Loucy (cell line): Measurements from ENCODE around the gene ARMH3.

Experiments used
- H2AFZ ChIP-seq: fragments of 200-600 bp; sonication (generic); 2 replicates; pipeline ENCODE4 v1.6.0; 2016; ENCODE audit warnings: antibody characterized with exemption, mild to moderate bottlenecking, low read length, moderate library complexity
- H3F3A ChIP-seq: fragments of 200-600 bp; 2 replicates; pipeline ENCODE4 v1.6.0; 2016; ENCODE audit warnings: antibody characterized with exemption, low read depth, mild to moderate bottlenecking
- H3K27me3 ChIP-seq: fragments of 200-600 bp; sonication (generic); 2 replicates; pipeline ENCODE4 v1.6.1; 2014; ENCODE audit warnings: low read length, mild to moderate bottlenecking; ENCODE audit not compliant: insufficient read depth, poor library complexity, severe bottlenecking
- H3K36me3 ChIP-seq: fragments of 200-600 bp; sonication (generic); 2 replicates; pipeline ENCODE4 v1.6.1; 2016; ENCODE audit warnings: low read length; ENCODE audit not compliant: insufficient read depth
- H3K4me1 ChIP-seq: fragments of 200-600 bp; sonication (generic); 2 replicates; pipeline ENCODE4 v1.5.1; 2014; ENCODE audit warnings: low read length, mild to moderate bottlenecking; ENCODE audit not compliant: insufficient read depth, poor library complexity, severe bottlenecking
- H3K4me2 ChIP-seq: fragments of 200-600 bp; sonication (generic); 2 replicates; pipeline ENCODE4 v1.6.0; 2014; ENCODE audit warnings: antibody characterized with exemption, low read length, low read depth, mild to moderate bottlenecking; ENCODE audit not compliant: poor library complexity, severe bottlenecking
- H3K4me3 ChIP-seq: fragments of 200-600 bp; sonication (generic); 2 replicates; pipeline ENCODE4 v1.5.1; 2014; ENCODE audit warnings: low read length, mild to moderate bottlenecking, mixed read lengths; ENCODE audit not compliant: poor library complexity, severe bottlenecking
- H3K79me2 ChIP-seq: fragments of 200-600 bp; sonication (generic); 2 replicates; pipeline ENCODE4 v1.6.1; 2014; ENCODE audit warnings: low read length; ENCODE audit not compliant: insufficient read depth
- H3K9ac ChIP-seq: fragments of 200-600 bp; sonication (generic); 2 replicates; pipeline ENCODE4 v1.6.0; 2014; ENCODE audit warnings: mild to moderate bottlenecking, low read depth, low read length, moderate library complexity; ENCODE audit not compliant: poor library complexity, severe bottlenecking
- H3K9me2 ChIP-seq: fragments of 200-600 bp; sonication (generic); replicated peaks from 2 replicates; pipeline ENCODE4 v1.6.1; 2016; ENCODE audit warnings: low read depth, low read length, mixed read lengths
- H3K9me3 ChIP-seq: fragments of 200-600 bp; sonication (generic); 2 replicates; pipeline ENCODE4 v1.6.1; 2014; ENCODE audit warnings: mild to moderate bottlenecking, antibody characterized with exemption, low read length, low read depth; ENCODE audit not compliant: insufficient read depth
- H4K20me1 ChIP-seq: fragments of 200-600 bp; sonication (generic); 2 replicates; pipeline ENCODE4 v1.6.0; 2014; ENCODE audit warnings: antibody characterized with exemption, low read length, mild to moderate bottlenecking; ENCODE audit not compliant: insufficient read depth, poor library complexity, severe bottlenecking
- EZH2phosphoT487 ChIP-seq: fragments of 200-600 bp; IDR thresholded peaks from 2 replicates; pipeline ENCODE4 v1.6.1; 2018; ENCODE audit warnings: antibody characterized with exemption, mild to moderate bottlenecking, moderate library complexity, borderline replicate concordance
- TF ChIP-seq, protein P1 (sequence below): fragments of 200-600 bp; sonication (generic); conservative IDR thresholded peaks from 2 replicates; pipeline ENCODE4 v1.5.1; 2014; ENCODE audit warnings: mild to moderate bottlenecking, antibody characterized with exemption, low read length

Gene ARMH3

DNA sequence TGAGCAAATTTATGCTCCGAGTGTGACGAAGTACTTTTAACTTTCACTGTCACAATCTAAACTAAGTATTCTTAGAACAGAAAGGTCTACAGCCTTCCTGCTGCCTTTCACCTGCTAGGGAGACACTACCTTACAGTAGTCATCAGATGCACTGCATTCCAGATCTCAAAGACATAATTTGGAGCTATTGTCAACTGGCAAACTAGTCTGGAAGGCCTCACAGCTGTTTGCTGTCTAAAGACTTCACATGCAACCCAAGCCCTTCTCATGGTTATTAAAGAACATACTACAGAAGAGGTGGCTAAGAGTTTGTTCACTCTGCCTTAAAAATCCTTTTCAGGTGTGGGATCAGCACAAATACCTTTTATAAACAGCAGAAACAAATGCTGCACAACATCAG is 120.5 kb downstream of the ARMH3 start:
- Histone ChIP-seq H3K4me3 (no peak overlapping the region), H3F3A (no peaks in the 10 kb centered on the region), H3K27me3 (no peaks in the 10 kb centered on the region), H3K9me2 (no peaks in the 10 kb centered on the region), H3K4me1 (no peaks in the 10 kb centered on the region), H2AFZ (no peak overlapping the region), H3K36me3 (peaks cover 29% of the 10 kb centered on the region; the same call in 1 of the 2 replicates), H3K79me2 (0 out of 2 replicates have a peak, but pooled peaks cover 3% of the 10 kb centered on the region), H4K20me1 (no peaks in the 10 kb centered on the region), H3K4me2 (no peak overlapping the region), H3K9ac (no peak overlapping the region), H3K9me3 (no peaks in the 10 kb centered on the region)
- TF ChIP-seq, protein P1, sequence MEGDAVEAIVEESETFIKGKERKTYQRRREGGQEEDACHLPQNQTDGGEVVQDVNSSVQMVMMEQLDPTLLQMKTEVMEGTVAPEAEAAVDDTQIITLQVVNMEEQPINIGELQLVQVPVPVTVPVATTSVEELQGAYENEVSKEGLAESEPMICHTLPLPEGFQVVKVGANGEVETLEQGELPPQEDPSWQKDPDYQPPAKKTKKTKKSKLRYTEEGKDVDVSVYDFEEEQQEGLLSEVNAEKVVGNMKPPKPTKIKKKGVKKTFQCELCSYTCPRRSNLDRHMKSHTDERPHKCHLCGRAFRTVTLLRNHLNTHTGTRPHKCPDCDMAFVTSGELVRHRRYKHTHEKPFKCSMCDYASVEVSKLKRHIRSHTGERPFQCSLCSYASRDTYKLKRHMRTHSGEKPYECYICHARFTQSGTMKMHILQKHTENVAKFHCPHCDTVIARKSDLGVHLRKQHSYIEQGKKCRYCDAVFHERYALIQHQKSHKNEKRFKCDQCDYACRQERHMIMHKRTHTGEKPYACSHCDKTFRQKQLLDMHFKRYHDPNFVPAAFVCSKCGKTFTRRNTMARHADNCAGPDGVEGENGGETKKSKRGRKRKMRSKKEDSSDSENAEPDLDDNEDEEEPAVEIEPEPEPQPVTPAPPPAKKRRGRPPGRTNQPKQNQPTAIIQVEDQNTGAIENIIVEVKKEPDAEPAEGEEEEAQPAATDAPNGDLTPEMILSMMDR: no peak
- no peak for TF ChIP-seq EZH2phosphoT487

DNA sequence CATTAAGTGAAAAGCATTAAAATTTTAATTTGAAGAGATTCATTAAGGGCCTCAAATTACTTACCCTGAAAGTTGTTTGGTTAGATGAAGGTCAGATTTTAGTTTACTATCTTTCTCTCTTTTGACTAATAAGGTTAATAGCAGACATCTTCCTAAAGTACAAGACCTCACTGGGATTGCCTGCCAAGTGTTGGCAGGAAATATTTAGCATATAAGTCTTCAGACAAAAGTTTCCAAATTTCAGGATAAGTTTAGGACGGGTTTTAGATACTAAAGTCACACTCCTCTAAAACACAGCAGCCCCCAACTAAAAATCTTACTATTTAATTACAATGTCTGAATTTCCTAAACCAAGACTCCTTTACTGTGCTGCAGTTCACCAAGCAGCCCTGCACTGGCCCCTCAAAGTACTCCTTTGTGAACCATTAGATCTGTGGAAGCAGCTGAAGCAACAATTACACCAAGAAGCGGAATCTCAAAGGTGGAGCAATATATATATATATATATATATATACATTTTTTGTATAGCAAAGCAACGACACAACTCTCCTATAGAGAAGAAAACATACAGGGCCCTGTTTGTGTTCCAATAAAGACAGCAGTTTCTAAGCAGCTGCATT is 121.2 kb downstream of the ARMH3 start:
- no peak for TF ChIP-seq EZH2phosphoT487
- TF ChIP-seq, protein P1: no peak
- Histone ChIP-seq H3K4me3 (no peak overlapping the region), H3K9ac (no peak overlapping the region), H2AFZ (no peak overlapping the region), H3K79me2 (0 out of 2 replicates have a peak, but pooled peaks cover 3% of the 10 kb centered on the region), H3K9me3 (no peaks in the 10 kb centered on the region), H3K36me3 (peaks cover 29% of the 10 kb centered on the region; the same call in 1 of the 2 replicates), H4K20me1 (no peaks in the 10 kb centered on the region), H3K4me1 (no peaks in the 10 kb centered on the region), H3K4me2 (no peak overlapping the region), H3K9me2 (no peaks in the 10 kb centered on the region), H3K27me3 (no peaks in the 10 kb centered on the region), H3F3A (no peaks in the 10 kb centered on the region)

GRCh38 chr10:101933976-101934375 is 122.0 kb downstream of the ARMH3 start:
- H4K20me1 ChIP-seq: no peaks in the 10 kb centered on the region
- no peaks in the 10 kb centered on the region for H3K9me3 ChIP-seq
- peaks cover 23% of the 10 kb centered on the region; the same call in 1 of the 2 replicates for H3K36me3 ChIP-seq
- no peak overlapping the region for H3K4me3 ChIP-seq
- no peaks in the 10 kb centered on the region for H3F3A ChIP-seq
- H3K79me2 ChIP-seq: 0 out of 2 replicates have a peak, but pooled peaks cover 3% of the 10 kb centered on the region
- TF ChIP-seq, protein P1: no peak
- no peak for TF ChIP-seq EZH2phosphoT487
- no peaks in the 10 kb centered on the region for H3K4me1 ChIP-seq
- H3K27me3 ChIP-seq: no peaks in the 10 kb centered on the region
- H3K9ac ChIP-seq: no peak overlapping the region
- no peak overlapping the region for H3K4me2 ChIP-seq
- no peak overlapping the region for H2AFZ ChIP-seq
- no peaks in the 10 kb centered on the region for H3K9me2 ChIP-seq
